GM03348 (cell line): ENCODE results near the gene KCNH1.

Experiments
- DNase-seq: peaks from one replicate; pipeline ENCODE4 v3.0.0; 2012; ENCODE audit warnings: low spot score

KCNH1 gene

DNA sequence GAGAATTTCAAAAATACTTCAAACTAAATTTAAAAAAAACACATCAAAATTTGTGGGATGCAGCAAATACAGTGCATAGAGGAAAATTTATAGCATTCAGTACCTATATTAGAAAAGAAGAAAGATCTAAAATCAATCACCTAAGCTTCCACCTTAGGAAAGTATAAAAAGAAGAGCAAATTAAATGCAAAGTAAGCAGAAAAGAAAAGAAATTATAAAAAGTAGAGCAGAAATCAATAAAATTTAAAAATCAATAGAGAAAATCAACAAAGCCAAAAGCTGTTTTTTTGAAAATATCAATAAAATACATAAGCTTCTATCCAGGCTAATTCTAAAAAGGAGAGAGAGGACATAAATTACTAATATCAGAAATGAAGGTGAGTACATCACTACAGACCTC, 255.4 kb downstream of the KCNH1 start:
- DNase-seq: no peak

GRCh38 chr1:210876275-210876674, 257.7 kb downstream of the KCNH1 start:
- DNase-seq: no peak

DNA sequence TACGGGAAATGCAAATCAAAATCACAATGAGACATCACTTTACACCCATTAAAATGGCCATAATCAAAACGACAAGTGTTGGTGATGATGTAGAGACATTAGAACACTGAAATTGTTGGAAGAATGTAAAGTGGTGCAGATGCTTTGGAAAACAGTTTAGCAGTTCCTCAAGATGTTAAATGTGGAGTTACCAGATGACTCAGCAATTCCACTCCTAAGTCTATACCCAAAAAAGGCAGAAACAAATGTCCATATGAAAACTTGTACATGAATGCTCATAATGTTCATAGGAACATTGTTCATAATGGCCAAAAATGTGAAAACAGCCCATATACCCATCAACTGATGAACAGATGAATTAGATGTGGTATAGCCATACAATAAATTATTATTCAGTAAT, 267.4 kb downstream of the KCNH1 start:
- no peak for DNase-seq

- no peak for DNase-seq
Observed at GRCh38 chr1:210857705-210858104, 276.2 kb downstream of the KCNH1 start.

GRCh38 chr1:210857146-210857663, 276.7 kb downstream of the KCNH1 start:
- no peak for DNase-seq

- no peak for DNase-seq
Observed at GRCh38 chr1:210855440-210855839, 278.5 kb downstream of the KCNH1 start.

DNA sequence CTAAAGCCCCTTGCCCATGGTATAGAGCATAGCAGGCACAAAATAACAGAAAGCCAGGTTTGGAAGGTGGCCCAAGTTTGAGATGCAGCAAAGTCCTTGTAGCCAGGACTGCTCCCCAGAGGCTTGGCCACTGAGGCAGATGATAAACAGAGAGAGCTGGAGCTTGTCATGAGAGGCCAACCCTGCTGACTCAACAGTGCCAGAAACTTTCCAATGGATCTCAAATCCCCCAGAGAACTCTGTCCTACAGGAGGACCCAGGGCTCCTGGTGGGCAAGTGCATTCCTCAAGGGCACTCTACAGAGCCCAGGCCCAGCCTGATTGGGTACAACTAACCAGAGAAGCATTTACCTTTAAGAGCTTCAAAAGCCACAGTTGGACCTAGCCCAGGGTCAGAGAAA, 280.7 kb downstream of the KCNH1 start:
- DNase-seq: no peak

DNA sequence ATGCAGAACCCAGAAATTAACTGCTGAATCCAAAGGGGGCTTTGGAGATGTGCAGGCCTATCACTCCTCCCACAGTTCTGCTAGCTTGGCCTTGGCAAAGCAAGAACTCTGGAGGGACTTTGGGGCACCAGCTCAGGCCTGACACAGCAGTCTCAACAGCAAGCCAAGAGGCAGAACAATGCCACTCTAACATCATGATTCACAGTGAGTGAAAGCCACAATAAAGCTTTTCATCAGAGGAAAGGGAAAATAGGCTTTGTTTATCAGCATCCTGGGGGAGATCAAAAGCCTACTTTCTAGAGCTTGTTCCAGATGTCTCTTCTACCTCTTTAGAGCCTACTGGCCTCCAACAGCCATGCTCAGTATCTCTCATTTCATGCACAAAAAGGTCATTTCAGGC, 283.4 kb downstream of the KCNH1 start:
- DNase-seq: no peak

GRCh38 chr1:210848474-210848873, 285.5 kb downstream of the KCNH1 start:
- DNase-seq: no peak

DNA sequence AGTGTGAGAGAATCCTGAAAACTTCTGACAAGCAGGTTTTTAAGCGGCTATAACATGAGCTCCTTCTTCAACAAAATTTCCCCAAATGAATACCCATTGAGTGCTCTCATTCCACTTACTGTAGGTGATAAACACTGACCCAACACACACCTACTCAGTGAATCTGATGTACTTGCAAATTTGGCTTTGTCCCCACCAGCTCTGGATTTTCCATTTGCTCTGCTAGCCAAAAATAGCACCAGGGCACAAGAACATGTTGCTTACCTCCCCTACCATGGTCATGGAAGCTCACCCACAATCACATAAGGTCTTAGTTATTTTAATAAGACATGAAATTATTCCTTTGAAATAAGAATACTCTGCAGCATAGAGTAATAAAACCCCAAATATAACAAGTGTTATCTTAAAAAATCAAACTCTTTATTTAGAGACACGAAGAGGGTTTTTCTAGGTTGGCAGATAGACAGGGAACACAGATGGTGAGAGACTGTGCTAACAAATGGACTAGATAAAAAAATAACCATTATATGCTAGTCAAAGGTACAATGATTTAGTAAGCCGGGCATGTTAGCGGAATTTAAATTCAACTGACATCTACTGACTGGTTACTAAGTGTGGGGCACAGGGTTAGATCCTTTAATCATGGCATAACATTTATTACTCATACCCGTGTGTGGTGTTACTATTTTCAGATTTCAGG, 291.9 kb downstream of the KCNH1 start:
- no peak for DNase-seq

DNA sequence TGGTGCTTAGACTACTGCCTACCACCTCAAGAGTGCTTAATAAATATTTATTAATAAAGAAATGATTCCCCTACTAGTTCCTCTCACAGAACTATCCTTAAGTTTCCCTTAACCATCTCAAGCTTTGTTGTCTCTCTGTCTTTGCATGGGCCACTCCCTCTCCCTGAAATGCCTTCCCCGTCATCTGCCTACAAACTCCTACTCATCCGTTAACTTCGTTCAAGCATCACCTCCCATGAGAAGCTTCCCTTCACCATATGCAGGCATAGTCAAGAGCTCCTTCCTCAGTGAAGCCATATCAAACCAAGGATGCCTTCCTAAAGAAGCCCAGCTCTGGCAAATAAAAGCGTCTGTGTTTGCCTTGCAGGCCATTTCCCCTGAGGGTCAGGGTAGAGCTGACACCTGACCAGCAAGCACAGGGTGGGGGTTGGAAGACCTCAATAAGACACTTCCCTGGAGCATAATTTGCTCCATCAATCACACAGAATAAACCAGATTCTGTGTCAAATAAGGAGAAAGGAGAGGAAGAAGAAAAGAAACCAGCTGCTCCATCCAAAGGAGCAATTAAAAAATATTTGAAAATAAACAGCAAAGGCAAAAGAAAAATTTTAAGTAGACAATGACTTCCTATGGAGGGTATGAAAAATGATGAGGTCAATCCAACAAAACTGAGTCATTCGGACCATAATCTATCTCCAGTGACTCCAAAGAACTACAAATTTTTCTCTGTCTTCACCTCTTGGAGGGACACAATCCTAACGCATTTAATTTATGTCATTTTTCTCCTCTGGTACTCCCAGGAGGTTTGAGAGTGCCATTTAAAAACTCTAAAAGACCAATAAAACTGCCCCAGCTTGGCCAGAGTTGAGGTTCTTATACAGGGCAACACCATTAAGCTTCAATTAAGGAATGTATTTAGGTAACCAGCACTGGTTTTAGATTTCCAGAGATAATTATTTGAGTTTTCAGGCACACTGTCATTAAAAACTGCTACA, 303.6 kb downstream of the KCNH1 start:
- DNase-seq: no peak

DNA sequence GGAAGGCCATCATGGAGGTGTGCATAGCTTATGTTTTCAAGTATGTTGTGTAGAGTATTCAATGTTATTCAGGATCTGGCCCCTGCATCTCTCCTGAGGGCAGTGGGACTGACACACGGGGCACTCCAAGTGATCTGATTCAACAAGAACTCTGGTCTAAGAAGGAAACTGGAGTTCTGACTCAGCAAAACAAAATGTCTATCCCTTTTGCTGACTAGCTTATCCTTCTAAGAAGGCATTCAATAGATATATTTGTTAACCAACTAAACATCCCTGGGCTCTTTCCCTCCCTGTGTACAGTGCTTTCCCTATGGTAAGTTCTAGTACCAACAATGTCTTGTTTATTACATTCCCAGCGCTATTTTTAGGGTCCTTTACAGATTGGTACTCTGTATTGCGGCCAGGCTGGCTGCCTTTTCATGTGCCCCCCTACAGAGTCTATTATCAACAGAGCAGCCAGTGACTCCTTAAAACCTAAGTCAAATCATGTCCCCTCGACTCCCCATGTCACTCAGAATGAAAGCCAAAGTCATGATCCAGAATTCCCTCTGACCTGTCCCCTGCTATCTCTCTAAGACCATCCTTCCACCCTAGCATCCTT, 304.9 kb downstream of the KCNH1 start:
- DNase-seq: no peak

DNA sequence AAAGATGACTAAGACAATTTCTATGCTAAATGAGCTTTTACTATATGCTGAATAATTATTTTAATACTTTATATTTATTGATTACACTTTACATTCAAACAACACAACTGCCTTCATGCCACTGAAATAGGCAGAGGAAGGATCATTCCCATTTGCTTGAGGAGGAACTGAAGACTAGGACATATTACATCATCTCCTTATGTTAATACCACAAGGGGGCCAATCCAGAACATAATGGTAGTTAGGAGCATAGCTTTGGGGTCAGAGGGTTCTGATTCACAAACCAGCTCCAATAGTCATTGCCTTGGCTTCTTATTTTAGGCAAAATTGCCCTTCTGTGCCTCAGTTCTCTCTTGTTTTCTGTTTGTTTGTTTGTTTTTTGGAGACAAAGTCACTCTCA, 306.5 kb downstream of the KCNH1 start:
- no peak for DNase-seq

GRCh38 chr1:210826686-210827085, 307.3 kb downstream of the KCNH1 start:
- DNase-seq: no peak

DNA sequence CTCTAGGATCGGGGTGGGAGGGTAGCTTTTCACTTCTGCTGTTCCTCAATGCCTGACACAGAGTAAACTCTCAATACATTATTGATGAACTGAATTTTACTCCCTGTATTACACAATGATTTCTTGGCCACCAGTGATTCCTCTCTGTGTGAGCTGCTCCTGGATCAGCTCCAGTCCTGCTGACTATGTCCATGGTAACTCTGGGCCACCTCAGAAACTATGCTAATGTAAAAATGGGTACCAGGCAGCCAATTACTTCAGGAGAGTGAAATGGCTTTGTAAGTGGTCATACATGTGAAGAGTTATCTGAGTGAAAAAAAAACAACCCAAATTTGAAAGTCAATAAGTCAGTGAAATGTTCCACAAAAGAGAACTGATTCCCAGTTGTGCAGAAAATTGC, 311.0 kb downstream of the KCNH1 start:
- no peak for DNase-seq

DNA sequence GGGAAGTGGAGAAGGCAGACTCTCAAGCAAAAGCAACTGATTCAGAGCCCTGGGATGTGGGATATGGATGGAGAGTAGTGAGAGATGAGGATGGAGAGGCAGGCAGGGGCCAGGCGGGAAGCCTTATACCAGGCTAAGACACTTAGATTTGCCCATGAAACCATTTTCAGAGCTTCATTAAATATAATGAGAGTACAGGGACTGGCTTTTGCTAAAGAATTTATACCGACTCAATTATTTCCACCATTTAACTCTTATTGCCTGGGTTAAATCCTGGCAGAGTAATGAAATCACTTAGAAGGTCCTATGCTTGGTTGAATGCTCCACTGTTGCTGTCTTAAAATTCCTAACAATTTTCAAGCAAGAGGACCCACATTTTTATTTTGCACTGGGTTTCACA, 311.7 kb downstream of the KCNH1 start:
- no peak for DNase-seq

- DNase-seq: no peak
Observed at GRCh38 chr1:210821615-210822014, 312.3 kb downstream of the KCNH1 start.

GRCh38 chr1:210819266-210819665, 314.7 kb downstream of the KCNH1 start:
- DNase-seq: no peak

- DNase-seq: no peak
Observed at GRCh38 chr1:210817385-210818275, 316.3 kb downstream of the KCNH1 start.

GRCh38 chr1:210815641-210816550, 318.1 kb downstream of the KCNH1 start:
- DNase-seq: no peak
